Gastrocnemius medialis (tissue), 4 donors: ENCODE measurements around the gene CDH3. TPM values are rescaled to one million over a fixed set of nuclear protein-coding genes. Genes with fewer than 3 reads are reported as not detected.

Experiments
- ATAC-seq, 2 donors: fragments of 150-250 bp; one replicate each; pipeline ENCODE4 v1.9.1; 2016
- DNase-seq, 2 donors: peaks; one replicate each; pipeline ENCODE4 v3.0.0-alpha.2; 2019
- H3K27ac ChIP-seq, 4 donors: fragments of 200-600 bp; sonication (generic); 1 replicate in 1 of 4; 2 replicates in 3 of 4; pipeline ENCODE4 v1.5.1; 2016 to 2018; ENCODE audit warnings: mild to moderate bottlenecking in 2 of 4, moderate library complexity in 1 of 4
- H3K27me3 ChIP-seq, 3 donors: fragments of 200-600 bp; sonication (generic) in 2 of 3; 1 replicate in 1 of 3; 2 replicates in 2 of 3; pipeline versions ENCODE4 v1.5.1 to v1.6.0; 2016 to 2019; ENCODE audit warnings: mild to moderate bottlenecking in 1 of 3, moderate library complexity in 1 of 3
- H3K36me3 ChIP-seq, 2 donors: fragments of 200-600 bp; sonication (generic) in 1 of 2; one replicate each; pipeline ENCODE4 v1.5.1; 2017 to 2018
- H3K4me1 ChIP-seq, 2 donors: fragments of 200-600 bp; sonication (generic) in 1 of 2; one replicate each; pipeline ENCODE4 v1.5.1; 2016 to 2017; ENCODE audit warnings: mild to moderate bottlenecking in 2 of 2
- H3K4me3 ChIP-seq, 4 donors: fragments of 200-600 bp; sonication (generic) in 3 of 4; 1 replicate in 1 of 4; 2 replicates in 3 of 4; pipeline ENCODE4 v1.5.1; 2016 to 2019; ENCODE audit warnings: mild to moderate bottlenecking in 2 of 4
- H3K9me3 ChIP-seq, 3 donors: fragments of 200-600 bp; sonication (generic) in 2 of 3; 1 replicate in 1 of 3; 2 replicates in 2 of 3; pipeline ENCODE4 v1.5.1; 2016 to 2019
- CTCF ChIP-seq, 5 experiments: fragments of 450-650 bp in 3 of 5; fragments of 200-600 bp in 2 of 5; sonication (generic) in 2 of 5; IDR thresholded peaks in 4 of 5; conservative IDR thresholded peaks in 1 of 5; 1 replicate in 4 of 5; 2 replicates in 1 of 5; pipeline ENCODE4 v1.5.1; 2016 to 2019; ENCODE audit warnings: antibody characterized with exemption in 5 of 5, mild to moderate bottlenecking in 3 of 5, moderate library complexity in 3 of 5
- POLR2A ChIP-seq, 2 donors: fragments of 450-650 bp; IDR thresholded peaks; one replicate each; pipeline ENCODE4 v1.6.1; 2017; ENCODE audit warnings: antibody characterized with exemption in 2 of 2, mild to moderate bottlenecking in 2 of 2, moderate library complexity in 2 of 2
- in situ Hi-C, 4 donors: fragments of 200-750 bp; cut with MboI; loops; one replicate each; pipeline versions ENCODE4 v1.15.0 to v1.8.0; 2017; ENCODE audit warnings: low sequenced_read_pairs in 4 of 4
- intact Hi-C: fragments of 100-400 bp; cut with DNase I; formaldehyde crosslinking; loops from one replicate; pipeline ENCODE4 v1.15.1; 2023; ENCODE audit warnings: low total_unique reads
- total RNA-seq, 4 donors: library from RNA; depleted of rRNA; stranded (reverse); fragments of >200 nt; gene quantifications; one replicate each; pipeline versions ENCODE4 v1.1.0 to v1.2.3, GENCODE V29; 2016

The CDH3 gene
- total RNA-seq, 4 donors from 2014 or later: not detected

GRCh38 chr16:68627951-68628425 is 17.1 kb upstream of the CDH3 start:
- Histone ChIP-seq H3K27me3 (peaks cover 0 to 4% (median 3%) of the 10 kb centered on the region in 3 donors), H3K9me3 (no peaks in the 10 kb centered on the region), H3K27ac (no peak overlapping the region), H3K4me3 (no peak overlapping the region), H3K36me3 (no peaks in the 10 kb centered on the region), H3K4me1 (no peaks in the 10 kb centered on the region)
- DNase-seq: no peak
- intact Hi-C loops: no loop called here
- no peak for ATAC-seq
- no peak for TF ChIP-seq CTCF (IDR thresholded peaks at IDR 0.05 in 4 of 5, conservative IDR thresholded peaks at IDR 0.05 in 1 of 5)
- TF ChIP-seq POLR2A (IDR thresholded peaks at IDR 0.05): no peak
- in situ Hi-C loops: no loop called here

GRCh38 chr16:68629351-68629910 is 15.7 kb upstream of the CDH3 start:
- intact Hi-C loops (no loop called here), in situ Hi-C loops (no loop called here)
- no peak for ATAC-seq
- H3K4me3 ChIP-seq: no peak overlapping the region
- H3K4me1 ChIP-seq: no peaks in the 10 kb centered on the region
- no peak for TF ChIP-seq POLR2A (IDR thresholded peaks at IDR 0.05)
- no peak for TF ChIP-seq CTCF (IDR thresholded peaks at IDR 0.05 in 4 of 5, conservative IDR thresholded peaks at IDR 0.05 in 1 of 5)
- no peak for DNase-seq
- H3K27me3 ChIP-seq: peaks cover 0 to 4% (median 3%) of the 10 kb centered on the region in 3 donors
- H3K36me3 ChIP-seq: no peaks in the 10 kb centered on the region
- H3K9me3 ChIP-seq: no peaks in the 10 kb centered on the region
- H3K27ac ChIP-seq: no peak overlapping the region

DNA sequence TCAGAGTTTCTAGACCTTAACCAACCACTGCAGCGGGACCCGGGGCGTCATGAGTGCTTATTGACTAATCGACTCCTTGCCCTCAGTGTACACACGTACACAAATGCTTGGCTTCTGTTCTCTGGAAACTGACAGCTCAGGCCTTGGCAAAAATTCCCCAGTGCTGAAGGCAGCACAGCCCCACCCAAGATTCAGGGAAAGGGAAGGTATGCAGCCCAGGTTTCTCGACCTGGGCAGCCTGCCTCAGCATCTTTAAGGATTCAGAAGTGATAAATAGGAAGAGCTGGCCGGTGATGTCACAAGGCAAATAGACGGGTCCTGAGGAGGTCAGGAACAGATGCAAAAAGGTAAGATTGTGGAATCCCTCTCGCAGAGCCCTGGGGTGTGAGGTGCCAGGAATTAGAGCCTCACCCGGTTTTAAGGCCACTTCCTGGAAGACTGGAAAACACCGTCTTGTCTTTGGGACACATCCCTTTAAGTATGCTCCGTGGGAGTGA is 9.0 kb upstream of the CDH3 start:
- intact Hi-C loops (no loop called here), in situ Hi-C loops (no loop called here)
- H3K36me3 ChIP-seq: no peaks in the 10 kb centered on the region
- no peak for TF ChIP-seq CTCF (IDR thresholded peaks at IDR 0.05 in 4 of 5, conservative IDR thresholded peaks at IDR 0.05 in 1 of 5)
- no peak for TF ChIP-seq POLR2A (IDR thresholded peaks at IDR 0.05)
- no peaks in the 10 kb centered on the region for H3K9me3 ChIP-seq
- no peak overlapping the region for H3K27ac ChIP-seq
- DNase-seq: no peak
- H3K27me3 ChIP-seq: peaks cover 0 to 2% (median 0%) of the 10 kb centered on the region in 3 donors
- no peaks in the 10 kb centered on the region for H3K4me1 ChIP-seq
- ATAC-seq: no peak
- H3K4me3 ChIP-seq: no peak overlapping the region

DNA sequence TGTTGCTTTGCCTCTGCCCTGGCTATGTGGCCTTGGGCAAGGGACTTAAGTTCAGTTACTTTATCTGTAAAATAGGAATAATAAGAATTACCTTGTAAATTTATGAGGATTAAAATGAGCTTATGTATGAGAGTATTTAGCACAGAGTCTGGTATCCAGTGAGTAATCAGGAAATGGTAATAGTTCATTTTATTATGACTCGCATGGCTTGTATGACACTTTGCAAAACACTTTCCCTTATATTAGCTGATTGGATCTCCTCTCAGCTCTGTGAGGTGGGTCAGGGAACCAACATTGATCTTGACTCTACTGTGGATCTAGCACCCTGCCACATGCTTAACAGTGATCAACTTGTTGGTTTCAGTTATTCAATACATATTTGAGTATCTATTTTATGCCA is 8.3 kb upstream of the CDH3 start:
- TF ChIP-seq CTCF (IDR thresholded peaks at IDR 0.05 in 4 of 5, conservative IDR thresholded peaks at IDR 0.05 in 1 of 5) (no peak), POLR2A (IDR thresholded peaks at IDR 0.05) (no peak)
- Histone ChIP-seq H3K9me3 (no peaks in the 10 kb centered on the region), H3K27me3 (peaks cover 0 to under 1% (median 0%) of the 10 kb centered on the region in 3 donors), H3K4me3 (no peak overlapping the region), H3K4me1 (no peaks in the 10 kb centered on the region), H3K27ac (no peak overlapping the region), H3K36me3 (no peaks in the 10 kb centered on the region)
- DNase-seq (no peak), ATAC-seq (no peak)
- intact Hi-C loops (no loop called here), in situ Hi-C loops (no loop called here)

DNA sequence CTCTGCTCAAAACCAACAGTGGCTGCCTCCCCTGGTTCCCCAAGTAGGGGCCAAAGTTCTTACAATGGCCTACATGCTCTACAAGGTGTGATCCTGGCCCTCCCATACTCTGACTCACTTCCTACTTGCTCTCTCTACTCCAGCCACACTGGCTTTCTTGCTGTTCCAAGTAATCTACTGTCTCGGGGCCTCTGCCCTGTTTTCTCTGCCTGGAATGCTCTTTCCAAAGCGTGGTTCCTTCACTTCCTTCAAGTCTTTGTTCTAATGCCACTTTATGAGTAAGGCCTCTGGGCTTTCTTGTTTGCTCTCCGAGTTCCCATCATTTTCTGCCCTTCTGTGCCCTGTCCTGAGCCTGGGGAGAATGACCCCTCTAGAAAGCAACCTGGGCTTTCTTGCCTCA is 4.1 kb upstream of the CDH3 start:
- no peak for TF ChIP-seq CTCF (IDR thresholded peaks at IDR 0.05 in 4 of 5, conservative IDR thresholded peaks at IDR 0.05 in 1 of 5)
- TF ChIP-seq POLR2A (IDR thresholded peaks at IDR 0.05): no peak
- H3K4me1 ChIP-seq: no peaks in the 10 kb centered on the region
- in situ Hi-C loops: no loop called here
- no peak for ATAC-seq
- H3K36me3 ChIP-seq: no peaks in the 10 kb centered on the region
- H3K27ac ChIP-seq: no peak overlapping the region
- DNase-seq: no peak
- peaks cover 38 to 42% (median 40%) of the 10 kb centered on the region in 3 donors for H3K27me3 ChIP-seq
- no peak overlapping the region for H3K4me3 ChIP-seq
- intact Hi-C loops: no loop called here
- no peaks in the 10 kb centered on the region for H3K9me3 ChIP-seq
